Raji (cell line): Measurements from ENCODE around the gene SFSWAP.

Experiments used
- POLR2A ChIP-seq: IDR thresholded peaks from 2 replicates; pipeline ENCODE4 v1.6.1; 2011; ENCODE audit warnings: low read depth, low read length, control low read depth; ENCODE audit not compliant: insufficient read depth

The SFSWAP gene

GRCh38 chr12:131830335-131830913 is 119.5 kb downstream of the SFSWAP start:
- no peak for TF ChIP-seq POLR2A

- TF ChIP-seq POLR2A, result no peak
Observed at GRCh38 chr12:131830914-131831571, 120.2 kb downstream of the SFSWAP start.

DNA sequence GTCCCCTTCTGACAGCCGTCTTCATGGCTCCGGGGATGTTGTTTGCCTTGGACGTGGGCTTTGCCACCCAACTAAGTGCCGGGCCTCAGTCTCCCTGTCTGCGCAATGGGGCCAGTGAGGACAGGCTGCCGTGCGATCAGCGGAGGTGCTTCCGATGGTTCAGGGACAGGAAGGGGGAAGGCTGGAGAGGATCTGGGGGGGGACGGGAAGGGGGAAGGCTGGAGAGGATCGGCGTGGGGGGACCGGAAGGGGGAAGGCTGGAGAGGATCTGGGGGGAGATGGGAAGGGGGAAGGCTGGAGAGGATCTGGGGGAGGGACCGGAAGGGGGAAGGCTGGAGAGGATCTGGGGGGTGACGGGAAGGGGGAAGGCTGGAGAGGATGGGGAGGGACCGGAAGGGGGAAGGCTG is 120.7 kb downstream of the SFSWAP start:
- TF ChIP-seq POLR2A, result no peak

DNA sequence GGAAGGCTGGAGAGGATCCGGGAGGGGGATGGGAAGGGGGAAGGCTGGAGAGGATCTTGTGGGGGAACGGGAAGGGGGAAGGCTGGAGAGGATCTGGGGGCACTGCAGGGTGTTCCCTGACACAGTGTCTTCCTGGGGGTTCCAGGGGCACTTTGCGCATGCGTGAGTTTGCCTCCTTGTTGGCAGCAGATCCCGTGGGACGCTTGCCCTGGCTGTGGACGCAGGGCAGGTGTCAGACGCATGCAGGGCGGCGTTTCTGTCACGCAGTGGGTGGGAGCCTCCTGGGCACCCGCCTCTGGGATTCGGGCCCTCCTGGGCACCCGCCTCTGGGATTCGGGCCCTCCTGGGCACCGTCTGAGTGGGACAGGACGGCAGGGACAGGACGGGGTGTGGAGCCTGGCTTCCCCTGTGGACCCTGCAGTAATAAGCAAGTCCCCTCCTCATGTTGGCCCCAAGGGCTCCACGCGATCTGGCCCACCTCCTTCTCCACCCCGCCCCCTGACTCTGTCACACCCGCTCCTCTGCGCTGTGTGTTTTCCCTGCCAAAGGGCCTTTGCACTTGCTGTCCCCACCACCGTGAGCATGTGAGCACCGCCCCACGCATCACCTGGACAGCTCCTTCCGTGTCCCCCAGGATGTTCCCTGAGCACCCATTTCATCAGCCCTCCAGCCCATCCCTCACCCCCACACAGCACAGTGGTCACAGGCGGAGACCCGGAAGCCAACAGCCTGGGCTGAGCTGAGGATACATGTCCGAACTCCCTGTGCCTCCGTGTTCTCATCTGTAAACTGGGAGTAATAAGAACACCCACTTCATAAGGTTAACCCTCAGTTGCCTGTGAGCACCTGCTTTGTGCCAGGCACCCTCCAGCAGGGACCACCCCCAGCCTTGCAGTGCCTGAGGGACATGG is 121.7 kb downstream of the SFSWAP start:
- no peak for TF ChIP-seq POLR2A

DNA sequence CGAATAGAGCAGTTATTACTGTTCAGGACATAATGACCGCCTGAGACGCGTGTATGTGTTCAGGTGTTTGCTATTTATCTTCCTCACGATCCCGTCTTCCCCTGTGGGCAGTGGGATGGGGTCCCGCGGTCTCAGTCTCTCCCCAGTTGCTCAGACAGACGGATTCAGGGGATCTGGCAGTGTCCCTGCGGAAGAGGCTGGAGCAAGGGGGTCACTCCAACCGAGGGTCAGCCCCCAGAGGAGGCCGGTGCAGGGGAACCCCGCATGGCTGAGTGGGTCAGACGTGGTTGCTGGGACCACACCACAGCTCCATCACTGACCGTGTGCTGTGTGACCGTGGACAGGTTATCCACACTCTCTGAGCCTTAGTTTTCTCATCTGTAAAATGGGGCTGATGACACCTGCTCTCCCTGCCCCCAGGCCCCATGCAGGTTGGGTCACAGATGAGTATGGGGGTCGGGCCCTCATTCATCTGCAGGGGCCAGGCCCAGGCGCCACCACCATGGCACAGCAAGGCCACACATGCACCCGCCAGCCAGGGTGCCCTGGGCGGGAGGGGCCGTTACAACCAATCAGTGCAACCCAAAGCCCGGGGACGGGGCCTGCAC is 122.5 kb downstream of the SFSWAP start:
- no peak for TF ChIP-seq POLR2A

GRCh38 chr12:131833896-131834641 is 123.2 kb downstream of the SFSWAP start:
- TF ChIP-seq POLR2A, result no peak

- no peak for TF ChIP-seq POLR2A
Observed at GRCh38 chr12:131834798-131835615, 124.1 kb downstream of the SFSWAP start.

- TF ChIP-seq POLR2A, result no peak
Observed at GRCh38 chr12:131835616-131836171, 124.8 kb downstream of the SFSWAP start.

- TF ChIP-seq POLR2A, result no peak
Observed at GRCh38 chr12:131836193-131836592, 125.3 kb downstream of the SFSWAP start.

DNA sequence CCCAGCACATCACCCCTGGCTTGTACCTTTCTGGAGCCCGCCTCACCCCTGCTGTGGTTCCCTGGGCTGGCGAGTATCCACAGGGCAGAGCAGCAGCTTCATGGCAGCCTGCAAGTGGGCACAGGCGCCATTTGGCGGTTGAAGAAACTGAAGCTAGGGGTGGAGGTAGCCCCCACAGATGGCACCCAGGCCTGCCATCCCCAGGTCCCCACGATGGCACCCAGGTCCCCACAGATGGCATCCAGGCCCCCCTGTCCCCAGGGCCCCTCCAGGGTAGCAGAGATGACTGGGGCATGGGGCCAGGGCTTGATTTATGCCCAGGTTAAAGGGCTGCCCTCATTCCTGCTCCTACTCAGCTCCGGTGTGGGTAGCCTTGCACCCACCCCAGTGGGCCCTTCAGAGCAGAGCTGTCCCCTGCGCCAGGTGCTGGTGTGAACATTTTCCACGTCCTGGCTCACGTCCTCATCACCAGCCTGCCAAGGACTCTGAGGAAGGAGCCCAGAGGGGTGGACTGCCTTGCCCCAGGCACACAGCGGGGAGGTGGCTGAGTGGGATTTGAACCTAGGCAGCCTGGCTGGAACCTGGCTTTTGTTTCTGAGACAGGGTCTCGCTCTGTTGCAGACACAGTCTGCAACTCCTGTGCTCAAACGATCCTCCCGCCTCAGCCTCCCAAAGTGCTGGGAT is 126.0 kb downstream of the SFSWAP start:
- TF ChIP-seq POLR2A, result no peak

DNA sequence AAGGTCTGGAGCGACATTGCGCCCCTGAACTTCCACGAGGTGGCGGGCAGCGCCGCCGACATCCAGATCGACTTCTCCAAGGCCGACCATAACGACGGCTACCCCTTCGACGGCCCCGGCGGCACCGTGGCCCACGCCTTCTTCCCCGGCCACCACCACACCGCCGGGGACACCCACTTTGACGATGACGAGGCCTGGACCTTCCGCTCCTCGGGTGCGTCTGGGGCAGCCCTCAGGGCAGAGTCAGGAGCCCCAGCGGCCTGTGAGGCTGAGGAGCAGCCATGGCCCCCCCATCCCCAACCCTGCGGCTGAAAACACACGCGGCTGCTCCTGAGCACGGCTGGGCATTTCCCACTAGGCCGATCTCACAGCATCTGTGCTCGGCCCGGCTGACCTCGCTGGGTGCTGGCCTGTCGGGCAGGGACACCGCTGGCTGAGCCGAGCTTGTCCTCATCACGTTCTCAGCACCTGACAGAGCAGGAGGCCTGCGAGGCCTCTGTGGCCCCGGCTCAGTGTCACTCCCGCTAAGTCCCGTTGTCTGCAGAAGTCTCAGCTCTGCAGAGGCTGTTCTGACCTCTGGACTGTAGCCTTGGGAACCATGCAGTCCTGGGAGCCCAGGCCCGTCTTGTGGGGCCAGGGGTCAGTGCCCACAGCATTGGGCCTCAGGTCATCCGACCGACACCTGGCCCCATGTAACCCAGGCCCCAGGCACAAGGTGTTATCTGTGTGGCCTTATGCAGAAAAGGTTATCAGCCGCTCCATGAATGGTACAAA is 129.9 kb downstream of the SFSWAP start:
- TF ChIP-seq POLR2A, result no peak

- TF ChIP-seq POLR2A, result no peak
Observed at GRCh38 chr12:131841547-131841946, 130.7 kb downstream of the SFSWAP start.
